ENCODE data around the gene GPR162. TPM values are rescaled to one million over a fixed set of nuclear protein-coding genes. Genes with fewer than 3 reads are reported as not detected.
"Not testable (repeated sequence)": the region's sequence is repeated elsewhere in the genome, so short reads cannot be mapped to it uniquely, and the experiment has no call there.

Gene GPR162
- total RNA-seq, 1 donor from 2014 or later = 0.75 TPM

DNA sequence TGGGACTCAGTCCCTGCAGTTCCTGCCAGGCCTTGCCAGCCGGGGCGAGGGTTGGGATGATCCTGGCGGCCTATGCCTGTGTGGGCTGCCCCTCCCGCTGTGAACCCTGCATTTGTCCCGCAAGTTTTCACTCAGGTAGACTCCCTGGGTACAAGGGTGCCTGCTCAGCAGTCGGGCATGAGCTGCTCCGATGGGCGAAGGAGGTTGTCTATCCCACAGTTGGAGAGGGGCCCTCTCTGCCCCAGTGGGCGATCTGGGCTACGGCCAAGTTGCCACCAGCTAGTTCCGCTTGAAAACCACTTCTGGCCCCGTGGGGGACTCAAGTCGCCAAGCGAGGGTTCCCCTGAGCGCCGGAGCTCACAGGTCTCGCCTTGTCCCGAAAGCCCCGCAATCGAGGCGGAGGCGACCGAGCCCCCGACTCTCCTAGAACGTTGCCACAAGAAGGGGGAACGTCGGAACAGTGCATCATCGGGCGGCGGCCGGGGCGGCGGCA, 45.3 kb downstream of the GPR162 start:
- DNase-seq (ENCODE audit: low read depth) = no peak
- TF ChIP-seq, protein P1, sequence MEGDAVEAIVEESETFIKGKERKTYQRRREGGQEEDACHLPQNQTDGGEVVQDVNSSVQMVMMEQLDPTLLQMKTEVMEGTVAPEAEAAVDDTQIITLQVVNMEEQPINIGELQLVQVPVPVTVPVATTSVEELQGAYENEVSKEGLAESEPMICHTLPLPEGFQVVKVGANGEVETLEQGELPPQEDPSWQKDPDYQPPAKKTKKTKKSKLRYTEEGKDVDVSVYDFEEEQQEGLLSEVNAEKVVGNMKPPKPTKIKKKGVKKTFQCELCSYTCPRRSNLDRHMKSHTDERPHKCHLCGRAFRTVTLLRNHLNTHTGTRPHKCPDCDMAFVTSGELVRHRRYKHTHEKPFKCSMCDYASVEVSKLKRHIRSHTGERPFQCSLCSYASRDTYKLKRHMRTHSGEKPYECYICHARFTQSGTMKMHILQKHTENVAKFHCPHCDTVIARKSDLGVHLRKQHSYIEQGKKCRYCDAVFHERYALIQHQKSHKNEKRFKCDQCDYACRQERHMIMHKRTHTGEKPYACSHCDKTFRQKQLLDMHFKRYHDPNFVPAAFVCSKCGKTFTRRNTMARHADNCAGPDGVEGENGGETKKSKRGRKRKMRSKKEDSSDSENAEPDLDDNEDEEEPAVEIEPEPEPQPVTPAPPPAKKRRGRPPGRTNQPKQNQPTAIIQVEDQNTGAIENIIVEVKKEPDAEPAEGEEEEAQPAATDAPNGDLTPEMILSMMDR (IDR thresholded peaks at IDR 0.05; ENCODE audit: insufficient read depth, low read length, poor library complexity, severe bottlenecking) = no peak
- Histone ChIP-seq H3K27me3 (ENCODE audit: control insufficient read depth, insufficient read depth, low read length) (no peaks in the 10 kb centered on the region), H3K36me3 (ENCODE audit: control insufficient read depth, insufficient read depth, low read length) (peaks cover 14% of the 10 kb centered on the region), H3K4me3 (ENCODE audit: low read depth, low read length) (peak overlapping the region; percentile 96)

DNA sequence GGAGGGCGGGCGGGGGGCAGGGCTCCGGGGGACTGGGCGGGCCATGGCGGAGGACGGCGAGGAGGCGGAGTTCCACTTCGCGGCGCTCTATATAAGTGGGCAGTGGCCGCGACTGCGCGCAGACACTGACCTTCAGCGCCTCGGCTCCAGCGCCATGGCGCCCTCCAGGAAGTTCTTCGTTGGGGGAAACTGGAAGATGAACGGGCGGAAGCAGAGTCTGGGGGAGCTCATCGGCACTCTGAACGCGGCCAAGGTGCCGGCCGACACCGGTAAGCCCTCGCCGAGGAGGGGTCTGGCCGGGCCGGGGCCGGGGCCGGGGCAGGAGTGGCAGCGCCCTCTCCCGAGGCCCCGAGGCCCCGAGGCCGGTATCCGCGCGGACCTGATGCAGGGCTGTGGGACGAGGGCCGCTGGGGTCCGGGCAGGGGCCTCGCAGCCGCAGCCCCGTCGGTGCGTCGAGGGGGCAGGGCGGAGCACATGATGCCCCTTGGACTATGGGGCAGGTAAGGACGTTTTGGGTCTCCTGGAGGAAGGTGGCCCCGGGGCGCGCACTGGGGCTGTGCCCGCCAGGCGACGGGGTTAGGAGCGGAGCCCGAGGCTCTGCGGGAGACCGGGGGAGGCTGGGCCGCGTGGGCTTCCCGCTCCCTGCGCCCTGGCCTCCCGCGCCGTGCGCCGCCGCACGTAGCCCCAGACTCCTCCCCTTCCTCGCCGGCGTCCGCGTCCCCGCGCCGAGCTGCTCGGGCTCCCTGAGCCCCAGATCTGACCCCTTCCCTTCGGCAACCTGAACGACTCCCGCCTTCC, 46.0 kb downstream of the GPR162 start, which contains the start of gene TPI1:
Gene TPI1, plus strand, starts transcription at position 119 of the 798 bp plus-strand sequence. Its CDS starts 36 bp downstream, at position 155.
- H3K4me3 ChIP-seq (ENCODE audit: low read depth, low read length) = peak within 1 kb of the TSS; percentile 96
- H3K27me3 ChIP-seq (ENCODE audit: control insufficient read depth, insufficient read depth, low read length) = no peaks in the 10 kb centered on the region
- DNase-seq (ENCODE audit: low read depth) = no peak
- peaks cover 14% of the 10 kb centered on the region for H3K36me3 ChIP-seq (ENCODE audit: control insufficient read depth, insufficient read depth, low read length)
- TF ChIP-seq, protein P1 (IDR thresholded peaks at IDR 0.05; ENCODE audit: insufficient read depth, low read length, poor library complexity, severe bottlenecking) = no peak

DNA sequence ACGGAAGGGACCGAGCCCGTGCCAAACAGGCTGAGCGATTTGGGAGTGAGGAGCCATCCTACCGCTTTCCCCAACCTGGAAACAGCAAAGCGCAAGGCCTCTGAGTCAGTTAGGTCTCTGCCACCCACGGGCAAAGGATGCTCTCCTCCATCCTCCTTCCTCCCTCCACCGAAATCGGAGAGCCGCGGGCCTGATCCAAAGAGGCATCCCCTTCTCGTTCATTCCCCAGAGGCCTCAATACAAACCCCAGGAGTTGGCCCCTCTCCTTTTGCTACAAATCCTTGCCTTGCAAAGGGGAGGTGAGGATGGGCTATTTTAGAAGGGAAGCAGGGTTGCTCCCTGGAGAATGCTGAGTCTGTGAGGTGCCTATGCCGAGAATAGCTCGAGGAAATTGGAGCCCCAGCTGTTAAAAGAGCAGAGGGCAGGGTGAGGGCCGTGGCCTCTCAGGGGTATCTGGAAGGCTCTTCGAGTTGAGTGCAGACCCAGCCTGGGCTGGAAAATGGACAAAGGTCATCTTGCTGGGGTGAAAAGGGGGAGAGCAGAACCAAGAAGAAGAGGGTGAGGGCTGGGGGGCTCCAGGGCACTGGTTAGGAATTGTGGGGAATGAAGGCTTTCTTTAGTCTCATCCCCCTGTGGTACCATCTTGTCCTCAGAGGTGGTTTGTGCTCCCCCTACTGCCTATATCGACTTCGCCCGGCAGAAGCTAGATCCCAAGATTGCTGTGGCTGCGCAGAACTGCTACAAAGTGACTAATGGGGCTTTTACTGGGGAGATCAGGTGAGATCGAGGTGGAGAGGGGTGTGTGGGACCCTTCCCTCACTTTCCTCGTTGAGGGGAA, 46.8 kb downstream of the GPR162 start:
- H3K27me3 ChIP-seq (ENCODE audit: control insufficient read depth, insufficient read depth, low read length) = no peaks in the 10 kb centered on the region
- H3K4me3 ChIP-seq (ENCODE audit: low read depth, low read length) = peak overlapping the region; percentile 96
- H3K36me3 ChIP-seq (ENCODE audit: control insufficient read depth, insufficient read depth, low read length) = peaks cover 11% of the 10 kb centered on the region
- no peak for DNase-seq (ENCODE audit: low read depth)
- TF ChIP-seq, protein P1 (IDR thresholded peaks at IDR 0.05; ENCODE audit: insufficient read depth, low read length, poor library complexity, severe bottlenecking) = peak; percentile 12

DNA sequence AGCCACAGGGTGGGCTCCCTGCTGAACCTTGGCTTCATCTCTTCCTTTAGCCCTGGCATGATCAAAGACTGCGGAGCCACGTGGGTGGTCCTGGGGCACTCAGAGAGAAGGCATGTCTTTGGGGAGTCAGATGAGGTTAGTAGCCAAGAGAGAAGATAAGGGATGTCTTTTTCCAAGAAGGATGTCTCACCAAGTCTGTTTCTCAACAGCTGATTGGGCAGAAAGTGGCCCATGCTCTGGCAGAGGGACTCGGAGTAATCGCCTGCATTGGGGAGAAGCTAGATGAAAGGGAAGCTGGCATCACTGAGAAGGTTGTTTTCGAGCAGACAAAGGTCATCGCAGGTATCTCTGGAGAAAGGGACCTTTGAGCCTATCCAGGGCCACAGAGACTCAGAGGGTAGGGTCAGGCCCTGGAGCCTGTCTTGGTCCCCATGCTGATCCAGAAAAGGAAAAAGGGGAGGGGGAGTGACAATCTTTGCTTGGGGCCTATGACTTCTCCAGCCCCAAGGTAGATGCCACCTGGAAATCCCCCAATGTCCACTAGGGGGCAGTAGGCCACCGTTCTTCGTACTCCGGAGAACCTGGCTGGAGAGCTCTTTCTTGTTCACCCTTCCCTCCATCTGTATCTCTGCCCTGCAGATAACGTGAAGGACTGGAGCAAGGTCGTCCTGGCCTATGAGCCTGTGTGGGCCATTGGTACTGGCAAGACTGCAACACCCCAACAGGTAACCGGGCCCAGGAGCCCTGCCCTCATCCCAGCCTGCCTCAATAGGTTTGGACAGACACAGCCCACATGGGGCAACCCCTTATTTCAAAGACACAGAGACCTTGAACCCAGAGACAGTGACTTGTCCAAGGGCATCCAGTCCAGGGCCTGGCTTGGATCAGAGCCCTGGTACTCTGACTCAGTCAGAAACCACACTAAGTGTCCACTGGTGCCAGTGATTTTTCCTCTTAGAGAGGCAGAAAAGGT, 47.7 kb downstream of the GPR162 start:
- Histone ChIP-seq H3K27me3 (ENCODE audit: control insufficient read depth, insufficient read depth, low read length) (no peaks in the 10 kb centered on the region), H3K36me3 (ENCODE audit: control insufficient read depth, insufficient read depth, low read length) (peaks cover 11% of the 10 kb centered on the region), H3K4me3 (ENCODE audit: low read depth, low read length) (peak overlapping the region; percentile 96)
- TF ChIP-seq, protein P1 (IDR thresholded peaks at IDR 0.05; ENCODE audit: insufficient read depth, low read length, poor library complexity, severe bottlenecking) = peak; percentile 88
- no peak for DNase-seq (ENCODE audit: low read depth)

DNA sequence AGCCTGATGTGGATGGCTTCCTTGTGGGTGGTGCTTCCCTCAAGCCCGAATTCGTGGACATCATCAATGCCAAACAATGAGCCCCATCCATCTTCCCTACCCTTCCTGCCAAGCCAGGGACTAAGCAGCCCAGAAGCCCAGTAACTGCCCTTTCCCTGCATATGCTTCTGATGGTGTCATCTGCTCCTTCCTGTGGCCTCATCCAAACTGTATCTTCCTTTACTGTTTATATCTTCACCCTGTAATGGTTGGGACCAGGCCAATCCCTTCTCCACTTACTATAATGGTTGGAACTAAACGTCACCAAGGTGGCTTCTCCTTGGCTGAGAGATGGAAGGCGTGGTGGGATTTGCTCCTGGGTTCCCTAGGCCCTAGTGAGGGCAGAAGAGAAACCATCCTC, 48.7 kb downstream of the GPR162 start:
- not testable (repeated sequence) for H3K36me3 ChIP-seq (ENCODE audit: control insufficient read depth, insufficient read depth, low read length); H3K4me3 ChIP-seq (ENCODE audit: low read depth, low read length); H3K27me3 ChIP-seq (ENCODE audit: control insufficient read depth, insufficient read depth, low read length); DNase-seq (ENCODE audit: low read depth)
